ENCODE data around the gene PLET1. TPM values are rescaled to one million over a fixed set of nuclear protein-coding genes. Genes with fewer than 3 reads are reported as not detected.

The PLET1 gene
- total and polyA plus RNA-seq, 9 of the 15 experiments (the other 6 are each of a cell fraction or from before 2014, with no cell fraction given): not detected

- no peak for TF ChIP-seq ZNF407 (IDR thresholded peaks at IDR 0.05; ENCODE audit: low read depth)
- TF ChIP-seq WHSC1 (IDR thresholded peaks at IDR 0.05; ENCODE audit: low read length): no peak
- no peak for TF ChIP-seq PHF8 (IDR thresholded peaks at IDR 0.05; ENCODE audit: borderline replicate concordance, low read length)
- TF ChIP-seq STAT5B (CRISPR knock-in tag; IDR thresholded peaks at IDR 0.05): no peak
- TF ChIP-seq LARP7 (IDR thresholded peaks at IDR 0.05): no peak
- TF ChIP-seq SETDB1 (IDR thresholded peaks at IDR 0.05; ENCODE audit: low read length): no peak
Observed at GRCh38 chr11:112227471-112227870, 33.2 kb downstream of the PLET1 start (continued).
